Pulmonary artery endothelial cell (primary cell): ENCODE data around the gene RAB33A. TPM values are rescaled to one million over a fixed set of nuclear protein-coding genes. Genes with fewer than 3 reads are reported as not detected.
A peak's percentile ranks its signal among the peaks of the same experiment; 100 is the strongest.

Experiments
- DNase-seq: peaks from one replicate; pipeline ENCODE4 v3.0.0-alpha.2; 2011; ENCODE audit warnings: low read depth, low spot score
- total RNA-seq: library from RNA; depleted of rRNA; stranded (reverse); fragments of >200 nt; gene quantifications from 2 replicates; pipeline ENCODE4 v1.2.3, GENCODE V29; 2014

RAB33A gene
- total RNA-seq: 0.59 and 0.60 TPM in 2 replicates

GRCh38 chrX:130171446-130172126, at the start of gene RAB33A:
Gene RAB33A, plus strand, starts transcription at chrX:130171962. Its CDS starts 101 bp downstream, at chrX:130172063.
- DNase-seq: no peak

- no peak for DNase-seq
These were observed 47.2 kb upstream of the RAB33A start for GRCh38 chrX:130124577-130124976.

GRCh38 chrX:130125091-130125874, 46.5 kb upstream of the RAB33A start:
- DNase-seq: no peak

GRCh38 chrX:130130990-130131389, 40.8 kb upstream of the RAB33A start:
- no peak for DNase-seq

GRCh38 chrX:130136496-130136895, 35.3 kb upstream of the RAB33A start:
- DNase-seq: no peak

- no peak for DNase-seq
These were observed 34.8 kb upstream of the RAB33A start for GRCh38 chrX:130136961-130137360.

GRCh38 chrX:130139474-130140201, 32.1 kb upstream of the RAB33A start:
- no peak for DNase-seq

- no peak for DNase-seq
These were observed 27.3 kb upstream of the RAB33A start for GRCh38 chrX:130144509-130144908.

GRCh38 chrX:130145123-130145522, 26.6 kb upstream of the RAB33A start:
- DNase-seq: no peak

- no peak for DNase-seq
These were observed 24.1 kb upstream of the RAB33A start for GRCh38 chrX:130147631-130148030.

- no peak for DNase-seq
These were observed 16.2 kb upstream of the RAB33A start for GRCh38 chrX:130155564-130155963.

- no peak for DNase-seq
These were observed 13.5 kb upstream of the RAB33A start for GRCh38 chrX:130158311-130158710.

GRCh38 chrX:130159776-130160175, 12.0 kb upstream of the RAB33A start:
- DNase-seq: no peak

GRCh38 chrX:130162094-130162735, 9.5 kb upstream of the RAB33A start:
- no peak for DNase-seq

- DNase-seq: no peak
These were observed 8.4 kb upstream of the RAB33A start for GRCh38 chrX:130163398-130163797.

- DNase-seq: no peak
These were observed 6.5 kb upstream of the RAB33A start for GRCh38 chrX:130165181-130165702.

- DNase-seq: peak; percentile 82
These were observed 5.9 kb upstream of the RAB33A start, which contains the start of gene AIFM1 for GRCh38 chrX:130165703-130166502. Gene AIFM1, minus strand, starts transcription at chrX:130165841. Its CDS starts 185 bp downstream, at chrX:130165656.

- DNase-seq: no peak
These were observed 5.3 kb upstream of the RAB33A start for GRCh38 chrX:130166503-130166777.

GRCh38 chrX:130167040-130167439, 4.7 kb upstream of the RAB33A start:
- DNase-seq: no peak

GRCh38 chrX:130170752-130171445, 863 bp upstream of the RAB33A start:
- DNase-seq: no peak
